Activated B cell treated with CpG ODN at 0.5 μM for 24 hours (primary cell): ENCODE data around the gene COL13A1. TPM values are rescaled to one million over a fixed set of nuclear protein-coding genes. Genes with fewer than 3 reads are reported as not detected.

Experiments used
- ATAC-seq: fragments of 200-7000 bp; cut with Tn5 transposase; one replicate; pipeline ENCODE4 v1.10.0; 2021; ENCODE audit warnings: low read depth, mild to moderate bottlenecking, moderate library complexity
- CTCF ChIA-PET: fragments of 350-600 bp; sonication (Branson Sonifier 250); formaldehyde crosslinking; loops from one replicate; lab custom pipeline; 2021; ENCODE audit warnings: antibody characterized with exemption; lab: Charles Lee
- POLR2A ChIA-PET: fragments of 350-600 bp; sonication (Branson Sonifier 250); formaldehyde crosslinking; loops from one replicate; lab custom pipeline; 2021; ENCODE audit warnings: antibody characterized with exemption; lab: Charles Lee
- DNase-seq: peaks from one replicate; pipeline ENCODE4 v3.0.0; 2022
- H3K27ac Mint-ChIP-seq: one replicate; pipeline ENCODE4 v1.8.0; 2020; ENCODE audit warnings: mixed read lengths
- H3K27me3 Mint-ChIP-seq: one replicate; pipeline ENCODE4 v1.8.0; 2021; ENCODE audit warnings: mixed read lengths
- H3K36me3 Mint-ChIP-seq: one replicate; pipeline ENCODE4 v1.8.0; 2021; ENCODE audit warnings: low read depth, mixed read lengths
- H3K4me1 Mint-ChIP-seq: one replicate; pipeline ENCODE4 v1.8.0; 2021; ENCODE audit warnings: mixed read lengths
- H3K4me3 Mint-ChIP-seq: one replicate; pipeline ENCODE4 v1.8.0; 2020; ENCODE audit warnings: mild to moderate bottlenecking, mixed read lengths
- H3K9me3 Mint-ChIP-seq: one replicate; pipeline ENCODE4 v1.8.0; 2020; ENCODE audit warnings: mixed read lengths
- CTCF ChIP-seq: fragments of 200-600 bp; IDR thresholded peaks from one replicate; pipeline ENCODE4 v1.8.0; 2022; ENCODE audit warnings: antibody characterized with exemption, mild to moderate bottlenecking
- intact Hi-C: fragments of 100-400 bp; cut with micrococcal nuclease; formaldehyde crosslinking; loops from one replicate; pipeline ENCODE4 v1.15.1; 2024
- total RNA-seq: library from RNA; stranded (reverse); gene quantifications from 2 replicates; pipeline ENCODE4 v1.2.3, GENCODE V29; 2022

COL13A1 gene
- total RNA-seq, 1 donor from 2014 or later = not detected

GRCh38 chr10:69963835-69964710 lies 162.4 kb downstream of the COL13A1 start:
- no peak for TF ChIP-seq CTCF
- no peaks in the 10 kb centered on the region for H3K9me3 Mint-ChIP-seq
- no peak overlapping the region for H3K27ac Mint-ChIP-seq
- POLR2A ChIA-PET = no interaction called here
- CTCF ChIA-PET = no interaction called here
- no peak overlapping the region for H3K4me3 Mint-ChIP-seq
- H3K27me3 Mint-ChIP-seq = no peaks in the 10 kb centered on the region
- intact Hi-C loops = no loop called here
- H3K36me3 Mint-ChIP-seq = no peaks in the 10 kb centered on the region
- DNase-seq = no peak
- ATAC-seq = no peak
- peaks cover 29% of the 10 kb centered on the region for H3K4me1 Mint-ChIP-seq

GRCh38 chr10:69965086-69965485 lies 163.4 kb downstream of the COL13A1 start:
- Mint-ChIP-seq H3K27ac (no peak overlapping the region), H3K36me3 (no peaks in the 10 kb centered on the region), H3K4me1 (peaks cover 23% of the 10 kb centered on the region), H3K9me3 (no peaks in the 10 kb centered on the region), H3K4me3 (no peak overlapping the region), H3K27me3 (no peaks in the 10 kb centered on the region)
- ChIA-PET CTCF (no interaction called here), POLR2A (no interaction called here)
- intact Hi-C loops = no loop called here
- DNase-seq = no peak
- no peak for ATAC-seq
- TF ChIP-seq CTCF = no peak

GRCh38 chr10:69965919-69966662 lies 164.4 kb downstream of the COL13A1 start:
- Mint-ChIP-seq H3K36me3 (no peaks in the 10 kb centered on the region), H3K4me1 (peaks cover 16% of the 10 kb centered on the region), H3K4me3 (no peak overlapping the region), H3K9me3 (no peaks in the 10 kb centered on the region), H3K27ac (no peak overlapping the region), H3K27me3 (peaks cover 4% of the 10 kb centered on the region)
- ChIA-PET CTCF (no interaction called here), POLR2A (no interaction called here)
- intact Hi-C loops = no loop called here
- DNase-seq = no peak
- no peak for ATAC-seq
- no peak for TF ChIP-seq CTCF

- ChIA-PET CTCF (no interaction called here), POLR2A (no interaction called here)
- ATAC-seq (no peak), DNase-seq (no peak)
- Mint-ChIP-seq H3K9me3 (no peaks in the 10 kb centered on the region), H3K36me3 (no peaks in the 10 kb centered on the region), H3K4me3 (no peak overlapping the region), H3K27ac (no peak overlapping the region), H3K27me3 (peaks cover 10% of the 10 kb centered on the region), H3K4me1 (no peaks in the 10 kb centered on the region)
- intact Hi-C loops = no loop called here
- TF ChIP-seq CTCF = no peak
Measured at GRCh38 chr10:69968830-69969229, 167.1 kb downstream of the COL13A1 start.

- Mint-ChIP-seq H3K27ac (no peak overlapping the region), H3K36me3 (no peaks in the 10 kb centered on the region), H3K4me1 (no peaks in the 10 kb centered on the region), H3K27me3 (peaks cover 15% of the 10 kb centered on the region), H3K9me3 (no peaks in the 10 kb centered on the region), H3K4me3 (no peak overlapping the region)
- ChIA-PET POLR2A (no interaction called here), CTCF (no interaction called here)
- ATAC-seq (no peak), DNase-seq (no peak)
- no peak for TF ChIP-seq CTCF
- intact Hi-C loops = no loop called here
Measured at GRCh38 chr10:69969977-69970376, 168.3 kb downstream of the COL13A1 start.
